H1 (cell line): ENCODE measurements around the gene UTS2B. TPM values are rescaled to one million over a fixed set of nuclear protein-coding genes. Genes with fewer than 3 reads are reported as not detected.

ENCODE experiments used
- E2F6 ChIP-seq: IDR thresholded peaks from 2 replicates; pipeline ENCODE4 v1.6.1; 2012; ENCODE audit warnings: inconsistent platforms
- HDAC6 ChIP-seq: IDR thresholded peaks from one replicate; pipeline ENCODE4 v1.7.1; 2012; ENCODE audit warnings: low read depth, mild to moderate bottlenecking, inconsistent platforms, low read length, moderate library complexity
- POLR2AphosphoS5 ChIP-seq: IDR thresholded peaks from 2 replicates; pipeline ENCODE4 v1.6.1; 2011; ENCODE audit warnings: low read depth, low read length
- RXRA ChIP-seq: IDR thresholded peaks from 2 replicates; pipeline ENCODE4 v1.6.1; 2011; ENCODE audit warnings: low read depth, mild to moderate bottlenecking, low read length, moderate library complexity; ENCODE audit not compliant: insufficient read depth
- polyA plus RNA-seq, 7 experiments: library from polyadenylated mRNA; depleted of rRNA in 3 of 7; stranded (reverse) in 5 of 7; unstranded in 2 of 7; fragments of >200 nt in 5 of 7; fragments of 200-250 nt in 2 of 7; gene quantifications; 1 replicate in 5 of 7; 2 replicates in 1 of 7; 4 replicates in 1 of 7; pipeline versions ENCODE4 v1.2.1 to v1.2.3, GENCODE V29; 2011 to 2013; ENCODE audit warnings: missing spikeins in 2 of 7, mixed read lengths in 2 of 7
- total RNA-seq: library from RNA; stranded (reverse); fragmentation: NEBNext Ultra II Directional; extraction: Animal tissue kit (Norgen Biotek cat#: 25700); gene quantifications from 2 replicates; pipeline ENCODE4 v1.2.1, GENCODE V29; 2021

The UTS2B gene
- total and polyA plus RNA-seq, 2 of the 8 experiments (the other 6 are each of a cell fraction or from before 2014, with no cell fraction given): not detected

DNA sequence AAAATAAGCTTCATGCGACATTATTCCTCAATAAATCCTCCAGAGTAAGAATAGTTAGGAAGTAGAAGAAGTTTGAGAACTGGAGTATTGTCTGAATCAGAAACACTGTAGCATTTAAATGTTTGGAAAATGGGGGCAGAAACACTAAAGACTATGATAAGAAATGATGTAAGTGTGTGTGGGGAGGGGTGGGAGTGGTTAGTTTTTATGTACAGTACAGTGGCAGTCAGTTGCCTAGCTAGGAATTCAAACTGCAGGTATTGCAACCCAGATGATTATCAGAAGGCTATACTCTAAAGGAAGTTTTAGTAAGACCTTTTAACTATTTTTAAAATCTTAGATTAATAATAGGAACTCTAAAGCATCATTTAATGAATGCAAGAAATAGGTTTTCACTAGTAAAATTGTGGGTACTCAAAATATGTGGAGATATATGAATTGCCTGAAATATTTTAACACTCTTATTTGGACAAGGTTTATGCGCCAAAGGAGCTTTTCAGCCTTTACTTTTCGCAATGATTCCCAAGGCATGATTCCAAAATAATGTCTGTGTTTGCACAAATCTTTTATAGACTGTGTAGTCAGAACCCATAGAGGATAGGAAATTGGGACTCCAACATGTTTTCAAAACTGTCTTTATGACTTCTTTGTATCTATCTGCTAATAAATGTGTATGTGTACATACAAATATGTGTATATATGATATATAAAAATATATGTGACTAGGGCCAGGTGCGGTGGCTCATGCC lies 9.1 kb downstream of the UTS2B start (continued):
- no peak for TF ChIP-seq E2F6
- no peak for TF ChIP-seq RXRA
- TF ChIP-seq POLR2AphosphoS5: no peak
- TF ChIP-seq HDAC6: no peak
